K562 (cell line): ENCODE data around the gene AKAP12. TPM values are rescaled to one million over a fixed set of nuclear protein-coding genes. Genes with fewer than 3 reads are reported as not detected.

ENCODE experiments used
- ATAC-seq: fragments of 200-7000 bp; cut with Tn5 transposase; 3 replicates; pipeline ENCODE4 v1.9.1; 2020; ENCODE audit warnings: moderate library complexity
- BruUV-seq: library from RNA; stranded (reverse); fragments of 400-500 nt; replicated peaks from 2 replicates; lab custom pipeline; 2021; lab: Mats Ljungman, UMichigan
- CTCF ChIA-PET: fragments of 300-600 bp; formaldehyde crosslinking; extraction: SDS; loops from one replicate; lab custom pipeline; 2021; ENCODE audit warnings: low intra/inter-chr PET ratio; lab: Yijun Ruan, JAX
- POLR2A ChIA-PET: fragments of 300-600, 350-650 bp; sonication (Branson Sonifier 250); formaldehyde crosslinking; extraction: SDS; loops from one replicate; lab custom pipeline; 2021; ENCODE audit warnings: antibody characterized with exemption, inconsistent platforms; lab: Yijun Ruan, JAX
- DNase-seq, 4 experiments: peaks; one replicate each; pipeline versions ENCODE4 v3.0.0 to v3.0.0-alpha.2; 2011 to 2018; ENCODE audit warnings: low spot score in 3 of 4, mixed read lengths in 3 of 4; ENCODE audit errors: extremely low read depth in 1 of 4
- FAIRE-seq: peaks from 2 replicates; lab custom pipeline; 2011; peaks lifted over from hg19 to GRCh38; lab: Jason Lieb, UNC
- H2AFZ ChIP-seq: 2 replicates; pipeline ENCODE4 v1.6.0; 2011; ENCODE audit warnings: low read depth, low read length, control low read depth, inconsistent platforms
- H3K27ac ChIP-seq: fragments of 200-600 bp; 3 replicates; pipeline ENCODE4 v1.8.0; 2011; ENCODE audit warnings: low read depth, mild to moderate bottlenecking, control low read depth, inconsistent platforms, low read length, moderate library complexity, mixed read lengths; ENCODE audit errors: extremely low read depth
- H3K27me3 ChIP-seq, 2 experiments: fragments of 300-600 bp in 1 of 2; 2 replicates in 1 of 2; 3 replicates in 1 of 2; pipeline versions ENCODE4 v1.6.0 to v1.8.0; 2011; ENCODE audit warnings: inconsistent platforms in 2 of 2, low read length in 2 of 2, mild to moderate bottlenecking in 1 of 2, mixed read lengths in 1 of 2, moderate library complexity in 1 of 2; ENCODE audit not compliant: control insufficient read depth in 2 of 2, insufficient read depth in 2 of 2
- H3K36me3 ChIP-seq: fragments of 300-600 bp; 3 replicates; pipeline ENCODE4 v1.8.0; 2011; ENCODE audit warnings: mild to moderate bottlenecking, low read length, inconsistent platforms; ENCODE audit not compliant: control insufficient read depth, insufficient read depth
- H3K4me1 ChIP-seq, 2 experiments: fragments of 200-600 bp in 1 of 2; replicated peaks in 1 of 2; 2 replicates in 1 of 2; 3 replicates in 1 of 2; pipeline versions ENCODE4 v1.5.1 to v1.8.0; 2011; ENCODE audit warnings: inconsistent platforms in 2 of 2, low read length in 2 of 2, mild to moderate bottlenecking in 1 of 2, mixed read lengths in 1 of 2, moderate library complexity in 1 of 2; ENCODE audit not compliant: control insufficient read depth in 2 of 2, insufficient read depth in 2 of 2
- H3K4me2 ChIP-seq: 2 replicates; pipeline ENCODE4 v1.6.1; 2011; ENCODE audit warnings: low read length, control low read depth, inconsistent platforms, mixed read lengths; ENCODE audit not compliant: insufficient read depth
- H3K4me3 ChIP-seq: fragments of 200-600 bp; sonication (generic), shearing (Covaris generic); 2 replicates; pipeline ENCODE4 v1.5.1; 2016; ENCODE audit warnings: control low read depth, inconsistent platforms
- H3K79me2 ChIP-seq: fragments of 200-600 bp; 3 replicates; pipeline ENCODE4 v1.8.0; 2011; ENCODE audit warnings: low read length, inconsistent platforms; ENCODE audit not compliant: control insufficient read depth, insufficient read depth
- H3K9ac ChIP-seq, 2 experiments: 2 replicates each; pipeline versions ENCODE4 v1.6.0 to v1.6.1; 2011; ENCODE audit warnings: low read depth in 2 of 2, low read length in 2 of 2, control low read depth in 1 of 2, inconsistent platforms in 1 of 2, mild to moderate bottlenecking in 1 of 2, mixed read lengths in 1 of 2; ENCODE audit not compliant: insufficient read depth in 1 of 2
- H3K9me1 ChIP-seq: one replicate; pipeline ENCODE4 v1.6.0; 2011; ENCODE audit warnings: inconsistent platforms, mild to moderate bottlenecking, low read length, moderate library complexity; ENCODE audit not compliant: control insufficient read depth, insufficient read depth
- H3K9me3 ChIP-seq: replicated peaks from 2 replicates; pipeline ENCODE4 v1.5.1; 2011; ENCODE audit warnings: low read depth, low read length, inconsistent platforms; ENCODE audit not compliant: control insufficient read depth, insufficient read depth
- H4K20me1 ChIP-seq: replicated peaks from 2 replicates; pipeline ENCODE4 v1.6.1; 2011; ENCODE audit warnings: low read length, inconsistent platforms, mixed read lengths; ENCODE audit not compliant: control insufficient read depth, insufficient read depth
- BMI1 ChIP-seq: fragments of 150-350 bp; IDR thresholded peaks from 2 replicates; pipeline ENCODE4 v1.6.1; 2014; ENCODE audit warnings: low read length
- CBFA2T3 ChIP-seq: fragments of 450-650 bp; IDR thresholded peaks from 2 replicates; pipeline ENCODE4 v1.6.1; 2017
- CBX2 ChIP-seq: fragments of 200-600 bp; sonication (generic); IDR thresholded peaks from one replicate; pipeline ENCODE4 v1.6.1; 2012; ENCODE audit warnings: mild to moderate bottlenecking, low read length, inconsistent platforms; ENCODE audit not compliant: insufficient read depth, poor library complexity, severe bottlenecking
- GABPB2 ChIP-seq: fragments of 250-450 bp; sonication (Bioruptor Pico); conservative IDR thresholded peaks from 2 replicates; pipeline ENCODE4 v1.5.1; 2021; ENCODE audit warnings: mild to moderate bottlenecking
- KDM1A ChIP-seq, 2 experiments: fragments of 450-650 bp; IDR thresholded peaks; 2 replicates each; pipeline ENCODE4 v1.6.1; 2016; ENCODE audit warnings: mild to moderate bottlenecking in 2 of 2
- NFIC ChIP-seq: fragments of 450-650 bp; IDR thresholded peaks from 2 replicates; pipeline ENCODE4 v1.6.1; 2017; ENCODE audit warnings: mild to moderate bottlenecking, inconsistent platforms
- RAD51 ChIP-seq: fragments of 450-650 bp; IDR thresholded peaks from 2 replicates; pipeline ENCODE4 v1.7.1; 2016; ENCODE audit warnings: low read depth, mild to moderate bottlenecking, borderline replicate concordance
- RCOR1 ChIP-seq, 2 experiments: IDR thresholded peaks; 2 replicates each; pipeline ENCODE4 v1.6.1; 2012; ENCODE audit warnings: low read depth in 2 of 2, low read length in 2 of 2, borderline replicate concordance in 1 of 2, improper control_type of control experiment in 1 of 2
- RNF2 ChIP-seq: sonication (generic); IDR thresholded peaks from 2 replicates; pipeline ENCODE4 v1.6.1; 2016
- TEAD1 ChIP-seq, 2 experiments: fragments of 450-650 bp in 1 of 2; sonication (generic) in 1 of 2; formaldehyde crosslinking; IDR thresholded peaks; 2 replicates each; pipeline versions ENCODE4 v1.4.0 to v1.8.0; 2020 to 2022; ENCODE audit warnings: mild to moderate bottlenecking in 2 of 2, missing genetic modification reagents in 1 of 2
- TEAD2 ChIP-seq: fragments of 450-650 bp; IDR thresholded peaks from 2 replicates; pipeline ENCODE4 v1.6.1; 2016; ENCODE audit warnings: missing genetic modification characterization, control low read depth, missing compliant biosample characterization
- TEAD4 ChIP-seq, 2 experiments: sonication (generic) in 1 of 2; formaldehyde crosslinking in 1 of 2; IDR thresholded peaks; 2 replicates each; pipeline versions ENCODE4 v1.6.1 to v1.8.0; 2012 to 2022; ENCODE audit warnings: borderline replicate concordance in 1 of 2, inconsistent platforms in 1 of 2, low read length in 1 of 2, mild to moderate bottlenecking in 1 of 2, missing genetic modification reagents in 1 of 2
- ZFP36 ChIP-seq: fragments of 150-350 bp; IDR thresholded peaks from 2 replicates; pipeline ENCODE4 v1.6.1; 2018; ENCODE audit warnings: low read length, low read depth; ENCODE audit not compliant: partially characterized antibody
- ZNF212 ChIP-seq: fragments of 450-650 bp; formaldehyde crosslinking; IDR thresholded peaks from 2 replicates; pipeline ENCODE4 v1.4.0; 2020; ENCODE audit warnings: mild to moderate bottlenecking
- ZNF586 ChIP-seq: fragments of 450-650 bp; formaldehyde crosslinking; conservative IDR thresholded peaks from 2 replicates; pipeline ENCODE4 v1.4.0; 2020; ENCODE audit warnings: mild to moderate bottlenecking, moderate library complexity
- WGBS: fragments of 100-300 bp; shearing (Covaris generic); methylation state at CpG from one replicate; pipeline ENCODE4 v1.1.6; 2016; ENCODE audit warnings: low coverage, mixed read lengths; ENCODE audit not compliant: insufficient coverage; ENCODE audit errors: missing lambda C conversion rate; 5-methylcytosine and 5-hydroxymethylcytosine counted together
- in situ Hi-C: fragments of 300-500 bp; cut with MboI; formaldehyde crosslinking; loops from 4 replicates; pipeline ENCODE4 v1.15.0; 2018; ENCODE audit warnings: inconsistent platforms, mixed read lengths
- intact Hi-C: fragments of 100-400 bp; cut with micrococcal nuclease; formaldehyde crosslinking; loops from 2 replicates; pipeline ENCODE4 v1.14.2; 2022
- polyA plus RNA-seq, 8 experiments: library from polyadenylated mRNA; depleted of rRNA in 4 of 8; stranded (reverse) in 5 of 8; unstranded in 3 of 8; fragments of >200 nt; fragmentation: Nextera tagmentation in 2 of 8; fragmentation: Illumina TruSeq in 1 of 8; extraction: Ambion mirVana in 2 of 8; extraction: Trizol in 1 of 8; gene quantifications; 2 replicates each; pipeline versions ENCODE4 v1.2.1 to v1.2.3, GENCODE V29; 2011 to 2014; ENCODE audit warnings: inconsistent platforms in 1 of 8, missing spikeins in 1 of 8
- total RNA-seq, 7 experiments: library from RNA; depleted of rRNA in 6 of 7; stranded (reverse); fragments of >200 nt in 6 of 7; fragmentation: Illumina TruSeq in 2 of 7; extraction: Trizol in 2 of 7; gene quantifications; 2 replicates each; pipeline versions ENCODE4 v1.2.1 to v1.2.3, GENCODE V29; 2011 to 2021; ENCODE audit warnings: low replicate concordance in 1 of 7
- TF ChIP-seq, protein P1 (sequence below): fragments of 450-650 bp; formaldehyde crosslinking; IDR thresholded peaks from 2 replicates; pipeline ENCODE4 v1.4.0; 2022; ENCODE audit warnings: missing genetic modification characterization
- TF ChIP-seq, protein P2 (sequence below), 2 experiments: IDR thresholded peaks in 1 of 2; conservative IDR thresholded peaks in 1 of 2; 2 replicates each; pipeline ENCODE4 v1.6.1; 2016; ENCODE audit warnings: low read depth in 2 of 2, mild to moderate bottlenecking in 1 of 2, missing compliant biosample characterization in 1 of 2, missing genetic modification characterization in 1 of 2, moderate library complexity in 1 of 2

Gene AKAP12
- total and polyA plus RNA-seq, 9 of the 15 experiments (the other 6 are each of a cell fraction or from before 2014, with no cell fraction given): 0.08 to 2.0 (median 0.62) TPM

DNA sequence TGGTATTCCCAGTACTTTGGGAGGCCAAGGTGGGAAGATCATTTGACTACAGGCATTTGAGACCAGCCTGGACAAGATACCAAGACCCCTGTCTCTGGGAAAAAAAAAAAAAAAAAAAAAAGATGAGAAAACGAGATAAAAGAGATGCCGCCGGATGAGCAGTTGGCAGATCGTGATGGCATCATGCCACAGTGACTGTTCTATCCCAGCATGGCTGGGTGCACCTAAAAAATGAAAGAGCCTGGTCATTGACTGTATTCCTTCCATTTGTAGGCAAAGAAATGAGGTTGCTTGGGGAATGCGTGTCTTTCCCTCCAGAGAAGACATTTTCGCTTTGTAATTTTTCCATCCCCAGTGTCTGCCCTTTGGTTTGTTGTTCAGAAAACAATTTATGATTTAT, 12.9 kb downstream of the AKAP12 start (continued):
- TF ChIP-seq, protein P1, sequence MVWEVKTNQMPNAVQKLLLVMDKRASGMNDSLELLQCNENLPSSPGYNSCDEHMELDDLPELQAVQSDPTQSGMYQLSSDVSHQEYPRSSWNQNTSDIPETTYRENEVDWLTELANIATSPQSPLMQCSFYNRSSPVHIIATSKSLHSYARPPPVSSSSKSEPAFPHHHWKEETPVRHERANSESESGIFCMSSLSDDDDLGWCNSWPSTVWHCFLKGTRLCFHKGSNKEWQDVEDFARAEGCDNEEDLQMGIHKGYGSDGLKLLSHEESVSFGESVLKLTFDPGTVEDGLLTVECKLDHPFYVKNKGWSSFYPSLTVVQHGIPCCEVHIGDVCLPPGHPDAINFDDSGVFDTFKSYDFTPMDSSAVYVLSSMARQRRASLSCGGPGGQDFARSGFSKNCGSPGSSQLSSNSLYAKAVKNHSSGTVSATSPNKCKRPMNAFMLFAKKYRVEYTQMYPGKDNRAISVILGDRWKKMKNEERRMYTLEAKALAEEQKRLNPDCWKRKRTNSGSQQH (CRISPR knock-in tag): no peak

DNA sequence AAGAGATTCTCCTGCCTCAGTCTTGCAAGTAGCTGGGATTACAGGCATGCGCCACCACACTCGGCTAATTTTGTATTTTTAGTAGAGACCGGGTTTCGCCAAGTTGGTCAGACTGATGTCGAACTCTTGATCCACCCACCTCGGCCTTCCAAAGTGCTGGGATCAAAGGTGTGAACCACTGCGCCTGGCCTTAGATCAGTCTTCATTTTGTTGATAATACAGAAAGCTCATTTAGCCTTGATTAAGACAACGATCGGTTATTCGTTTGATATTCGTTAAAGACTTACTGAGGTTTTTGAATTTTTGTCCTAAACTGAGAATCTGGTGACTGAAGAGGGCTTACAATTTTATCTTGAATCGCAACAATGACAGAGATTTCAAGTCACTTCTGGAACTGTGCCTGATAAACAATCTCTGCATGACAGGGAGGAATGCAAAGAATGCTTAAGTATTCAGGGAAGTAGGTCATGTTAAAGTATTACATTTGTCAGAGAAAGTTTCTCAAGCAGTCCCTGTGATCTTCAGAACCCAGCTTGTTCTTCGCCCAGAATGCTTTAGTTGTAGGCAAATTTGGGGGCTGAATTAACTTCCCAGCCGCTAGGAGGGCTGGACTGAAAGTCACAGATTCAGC, 14.8 kb downstream of the AKAP12 start:
- no peak overlapping the region for H3K9ac ChIP-seq
- ATAC-seq (no peak; the same call in 2 of the 3 replicates), DNase-seq (no peak), FAIRE-seq (no peak)
- no peaks in the 10 kb centered on the region for H4K20me1 ChIP-seq
- H3K79me2 ChIP-seq: no peaks in the 10 kb centered on the region
- H3K27ac ChIP-seq: no peak overlapping the region
- H3K9me1 ChIP-seq: no peaks in the 10 kb centered on the region
- peaks cover 28 to 57% of the 10 kb centered on the region in 2 experiments; a peak in 4 of 5 replicates for H3K27me3 ChIP-seq
- CTCF ChIA-PET: no interaction called here
- WGBS: 7% methylated on average over 14 of the region's 14 CpGs
- POLR2A ChIA-PET: no interaction called here
- H3K4me1 ChIP-seq: no peaks in the 10 kb centered on the region
- in situ Hi-C loops: no loop called here
- no peak overlapping the region for H3K4me3 ChIP-seq
- no peaks in the 10 kb centered on the region; the same call in 1 of the 2 replicates for H3K9me3 ChIP-seq
- no peaks in the 10 kb centered on the region for H3K36me3 ChIP-seq
- BruUV-seq: no TSS peak
- intact Hi-C loops: no loop called here
- no peak overlapping the region for H2AFZ ChIP-seq
- H3K4me2 ChIP-seq: no peak overlapping the region
- TF ChIP-seq, protein P2, sequence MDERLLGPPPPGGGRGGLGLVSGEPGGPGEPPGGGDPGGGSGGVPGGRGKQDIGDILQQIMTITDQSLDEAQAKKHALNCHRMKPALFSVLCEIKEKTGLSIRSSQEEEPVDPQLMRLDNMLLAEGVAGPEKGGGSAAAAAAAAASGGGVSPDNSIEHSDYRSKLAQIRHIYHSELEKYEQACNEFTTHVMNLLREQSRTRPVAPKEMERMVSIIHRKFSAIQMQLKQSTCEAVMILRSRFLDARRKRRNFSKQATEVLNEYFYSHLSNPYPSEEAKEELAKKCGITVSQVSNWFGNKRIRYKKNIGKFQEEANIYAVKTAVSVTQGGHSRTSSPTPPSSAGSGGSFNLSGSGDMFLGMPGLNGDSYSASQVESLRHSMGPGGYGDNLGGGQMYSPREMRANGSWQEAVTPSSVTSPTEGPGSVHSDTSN (CRISPR knock-in tag; IDR thresholded peaks at IDR 0.05; ENCODE audit: low read depth): no peak
- TF ChIP-seq, protein P2 (tag; conservative IDR thresholded peaks at IDR 0.05; ENCODE audit: low read depth): 0 out of 2 replicates have a peak, but pooled peaks have one; percentile 11
- TF ChIP-seq RCOR1 (IDR thresholded peaks at IDR 0.05; ENCODE audit: borderline replicate concordance in 1 of 2, low read depth in 2 of 2, low read length in 2 of 2) (peak in 1 of 2 experiments; percentile 77; a peak in 2 of 4 replicates), TEAD4 (IDR thresholded peaks at IDR 0.05; ENCODE audit: low read length) (peak; percentile 71), TEAD4 (CRISPR knock-in tag; IDR thresholded peaks at IDR 0.05; ENCODE audit: borderline replicate concordance) (no peak), ZFP36 (peak; percentile 6), BMI1 (peak; percentile 67; the same call in 1 of the 2 replicates), ZNF586 (no peak), CBFA2T3 (peak; percentile 41), TEAD1 (CRISPR knock-in tag; IDR thresholded peaks at IDR 0.05) (peak in 1 of 2 experiments; percentile 90; a peak in 2 of 4 replicates), ZNF212 (CRISPR knock-in tag) (no peak), GABPB2 (CRISPR knock-in tag) (no peak), CBX2 (peak; percentile 90), NFIC (peak; percentile 60), KDM1A (IDR thresholded peaks at IDR 0.05) (peak; percentile 94 to 95), RAD51 (no peak), RNF2 (peak; percentile 59; the same call in 1 of the 2 replicates), TEAD2 (tag) (peak; percentile 78; the same call in 1 of the 2 replicates)
